GM19238 (cell line): ENCODE data around the gene ATG4A.

Experiments
- DNase-seq: peaks from one replicate; pipeline ENCODE4 v3.0.0; 2011; ENCODE audit warnings: low spot score; ENCODE audit not compliant: insufficient read length

The ATG4A gene

GRCh38 chrX:108122748-108123147 lies 31.2 kb downstream of the ATG4A start:
- DNase-seq = no peak

GRCh38 chrX:108123591-108124366 lies 32.2 kb downstream of the ATG4A start:
- no peak for DNase-seq

GRCh38 chrX:108126661-108127060 lies 35.1 kb downstream of the ATG4A start:
- DNase-seq = no peak

DNA sequence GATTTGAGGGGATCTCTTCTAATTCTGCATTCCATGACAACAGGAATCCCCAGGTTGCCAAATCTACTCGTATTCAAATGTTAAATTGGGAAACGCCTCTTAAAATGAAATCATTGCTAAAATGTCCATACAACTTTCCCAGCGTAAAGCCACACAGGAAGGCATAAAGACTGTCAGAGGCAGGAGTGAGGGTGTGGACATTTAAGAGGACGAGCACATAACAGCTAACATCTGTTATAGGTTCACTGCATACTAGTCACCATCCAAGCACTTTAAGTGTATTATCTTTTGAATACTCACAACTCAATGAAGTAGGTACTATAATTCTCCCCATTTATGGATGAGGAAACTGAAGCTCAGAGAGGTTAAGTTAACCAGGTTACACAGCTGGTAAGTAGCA lies 35.6 kb downstream of the ATG4A start:
- DNase-seq = no peak

DNA sequence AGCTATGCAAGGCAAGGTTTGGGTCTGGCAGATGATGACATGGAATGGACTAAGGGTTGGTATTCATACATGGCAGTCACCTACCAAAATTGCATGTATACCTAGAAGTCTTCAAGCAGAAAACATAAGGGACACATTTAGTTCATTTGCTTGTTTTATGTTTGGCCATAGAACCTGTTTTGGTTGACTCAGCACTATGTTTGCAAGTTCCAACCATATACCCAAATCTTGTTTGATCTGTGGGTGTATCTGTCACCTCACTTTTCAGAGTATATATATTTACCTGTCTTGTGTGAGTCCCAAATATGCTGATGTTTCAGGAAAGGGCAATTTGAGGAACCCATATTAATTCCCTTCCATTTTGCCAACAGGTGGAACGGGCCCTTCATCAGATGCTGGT lies 39.3 kb downstream of the ATG4A start:
- no peak for DNase-seq

- DNase-seq = no peak
Observed at GRCh38 chrX:108131471-108131870, 39.9 kb downstream of the ATG4A start.

GRCh38 chrX:108132034-108132433 lies 40.5 kb downstream of the ATG4A start:
- no peak for DNase-seq

DNA sequence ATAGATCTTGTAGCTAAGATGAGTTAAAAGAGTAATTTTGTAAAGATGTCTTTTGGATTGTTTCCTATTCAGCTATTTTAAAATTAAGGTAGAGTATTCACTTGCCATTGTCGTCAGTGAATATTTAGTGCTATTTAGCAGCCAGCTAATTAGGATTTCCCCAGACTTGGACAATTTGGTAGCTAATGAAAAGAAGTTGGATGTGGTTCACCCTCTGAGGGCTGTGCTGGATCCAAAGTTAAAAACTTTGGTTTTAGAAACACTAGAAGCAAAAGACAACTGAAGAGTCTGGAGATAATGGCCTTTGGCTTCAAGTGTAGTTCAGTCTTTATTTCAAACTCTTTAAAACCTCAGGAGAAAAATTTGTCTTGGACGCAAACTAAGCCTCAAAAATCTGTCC lies 41.3 kb downstream of the ATG4A start:
- no peak for DNase-seq

DNA sequence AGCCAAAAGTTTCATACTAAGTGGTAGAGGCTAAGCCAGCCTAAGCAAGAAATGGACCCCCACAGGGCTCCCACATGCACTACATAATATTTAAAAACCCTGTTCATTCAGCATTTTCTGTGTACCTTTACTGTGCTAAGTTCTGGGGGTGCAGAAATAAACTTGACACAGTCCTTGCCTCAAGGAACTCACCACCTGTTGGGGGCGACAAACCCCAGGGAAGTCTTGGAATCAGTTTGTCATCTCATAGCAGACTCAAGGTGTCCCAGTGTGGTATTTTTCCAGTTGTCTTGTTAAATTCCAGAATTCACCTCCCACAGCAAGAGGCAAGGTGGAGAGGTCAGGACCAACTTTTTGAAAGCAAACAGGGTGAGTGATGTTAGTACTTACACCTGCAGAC lies 43.1 kb downstream of the ATG4A start:
- DNase-seq = no peak

DNA sequence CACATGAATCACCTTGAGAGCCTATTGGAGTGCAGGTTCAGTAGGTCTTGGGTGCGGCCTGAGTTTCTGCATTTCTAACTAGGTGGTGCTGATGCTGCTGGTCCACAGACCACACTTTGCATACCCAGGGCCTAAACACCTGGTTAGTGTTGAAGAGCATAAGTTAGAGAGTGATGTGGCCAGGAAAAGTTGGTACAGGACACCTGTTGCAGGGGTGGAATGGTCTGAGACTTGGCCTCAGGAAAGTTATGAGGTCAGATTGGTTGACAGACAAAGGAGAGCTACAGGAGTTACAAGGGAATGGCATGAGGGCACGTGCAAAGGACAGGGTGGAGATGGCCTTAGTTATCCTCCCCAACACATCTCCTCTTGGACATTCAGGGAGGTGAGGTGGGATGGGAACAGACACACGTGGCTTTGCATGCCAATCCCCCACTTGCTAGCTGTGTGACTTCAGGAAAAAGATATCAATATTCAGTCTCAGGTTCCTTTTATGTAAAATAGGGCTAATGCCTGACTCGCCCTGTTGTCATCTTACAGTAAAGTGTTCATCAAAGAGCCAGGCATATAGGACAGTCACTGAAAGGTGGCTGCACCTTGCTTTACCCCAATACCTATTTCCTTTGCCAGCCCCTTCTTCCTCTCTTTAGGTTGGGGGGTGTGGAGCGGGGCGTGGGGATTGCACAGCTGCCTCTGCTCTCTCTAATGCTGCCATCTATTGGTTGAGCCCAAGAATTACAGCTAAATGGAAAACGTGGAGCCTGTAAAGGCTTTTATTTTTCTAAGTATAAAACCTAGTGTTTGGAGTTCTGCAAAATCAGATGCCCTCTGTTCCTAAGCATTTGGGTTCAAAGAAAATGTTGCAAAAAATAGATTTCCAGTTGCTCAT lies 47.5 kb downstream of the ATG4A start:
- DNase-seq = no peak

GRCh38 chrX:108148524-108148923 lies 56.9 kb downstream of the ATG4A start:
- DNase-seq = no peak

GRCh38 chrX:108156082-108156481 lies 64.5 kb downstream of the ATG4A start:
- DNase-seq = no peak

- no peak for DNase-seq
Observed at GRCh38 chrX:108156934-108157466, 65.4 kb downstream of the ATG4A start.

DNA sequence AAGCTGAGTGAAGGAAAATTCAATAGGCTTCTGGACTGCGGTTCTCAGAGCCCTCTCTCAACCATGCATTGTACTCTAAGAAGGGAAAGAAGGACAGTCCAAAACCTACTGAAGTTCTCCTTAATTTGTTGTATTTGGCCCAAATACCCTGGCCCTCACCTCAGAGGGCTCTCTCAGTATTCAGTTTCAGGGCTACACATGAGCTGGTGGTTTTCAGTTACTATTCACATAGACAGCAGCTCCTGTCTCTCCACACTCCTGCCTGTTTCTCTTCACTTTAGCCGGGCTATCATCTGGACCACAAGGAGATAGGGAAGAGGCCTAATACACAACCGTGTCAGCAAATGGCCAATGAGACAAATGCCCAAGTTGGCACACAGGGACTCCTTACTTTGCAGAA lies 66.0 kb downstream of the ATG4A start:
- no peak for DNase-seq

- DNase-seq = no peak
Observed at GRCh38 chrX:108159028-108159670, 67.6 kb downstream of the ATG4A start.

DNA sequence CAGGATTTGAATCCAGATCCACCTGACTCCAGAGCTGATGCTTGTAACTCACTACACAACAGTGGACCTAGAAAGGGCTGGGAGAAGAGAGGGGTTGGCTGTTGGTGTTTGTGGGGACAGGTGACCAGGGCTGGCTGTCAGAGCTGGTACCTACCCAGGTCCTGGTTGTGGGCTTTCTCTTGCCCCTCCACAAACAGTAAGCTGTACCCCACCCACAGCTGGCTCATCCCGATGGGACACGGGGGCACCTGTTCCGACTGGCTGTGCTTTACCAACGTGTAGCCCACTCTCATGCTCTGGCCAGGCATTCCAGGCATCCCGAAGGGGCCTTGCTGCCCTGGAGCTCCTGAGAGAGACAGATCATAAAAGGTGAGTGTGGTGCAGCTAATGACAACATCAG lies 68.7 kb downstream of the ATG4A start:
- DNase-seq = no peak

DNA sequence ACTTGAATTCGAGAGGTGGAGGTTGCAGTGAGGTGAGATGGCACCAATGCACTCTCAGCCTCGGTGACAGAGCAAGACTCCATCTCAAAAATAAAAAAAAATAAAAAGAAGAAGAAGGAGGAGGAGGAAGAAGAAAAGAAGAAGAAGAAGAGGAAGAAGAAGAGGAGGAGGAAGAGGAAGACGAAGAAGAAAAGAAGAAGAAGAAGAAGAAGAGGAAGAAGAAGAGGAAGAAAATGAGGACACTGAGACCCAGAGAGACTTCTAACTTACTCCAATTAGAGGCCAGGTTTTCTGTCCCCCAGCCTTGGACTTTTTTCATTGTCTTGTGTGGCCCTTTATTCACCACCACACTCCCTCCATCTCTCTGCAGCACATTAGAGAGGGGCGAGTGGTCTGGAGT lies 70.7 kb downstream of the ATG4A start:
- DNase-seq = no peak

- no peak for DNase-seq
Observed at GRCh38 chrX:108163333-108164082, 71.9 kb downstream of the ATG4A start.

- DNase-seq = no peak
Observed at GRCh38 chrX:108165383-108166111, 74.0 kb downstream of the ATG4A start.

DNA sequence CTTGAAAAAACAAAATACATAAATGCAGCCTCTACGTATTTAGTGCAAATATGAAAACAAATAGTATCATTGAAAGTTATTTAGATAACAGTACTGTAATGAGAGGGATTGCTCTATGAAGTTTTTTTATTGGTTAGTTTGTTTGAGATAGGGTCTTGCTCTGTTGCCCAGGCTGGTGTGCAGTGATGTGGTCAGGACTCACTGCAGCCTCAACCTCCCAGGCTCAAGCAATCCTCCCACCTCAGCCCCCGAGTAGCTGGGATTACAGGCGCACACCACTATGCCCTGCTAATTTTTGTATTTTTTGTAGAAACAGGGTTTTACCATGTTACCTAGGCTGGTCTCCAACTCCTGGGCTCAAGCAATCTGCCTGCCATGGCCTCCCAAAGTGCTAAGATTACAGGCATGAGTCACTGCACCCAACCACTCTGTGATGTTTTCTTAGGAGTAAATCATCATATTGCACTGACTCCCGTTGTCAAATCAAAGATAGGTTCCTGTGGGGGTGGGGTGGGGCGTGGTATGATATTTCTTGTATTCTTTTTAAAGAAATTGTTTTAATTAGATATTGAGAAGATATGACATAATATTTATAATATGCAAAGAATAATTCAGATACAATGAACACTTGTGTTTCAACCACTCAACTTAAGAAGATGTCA lies 75.8 kb downstream of the ATG4A start:
- DNase-seq = no peak
